Stimulated activated CD4-positive, alpha-beta T cell treated with anti-CD3 and anti-CD28 coated beads, Interleukin-15, amount 100 ng/mL, for 24 hours (primary cell): ENCODE measurements around the gene SLC37A1.

Source experiments
- DNase-seq: peaks from one replicate; pipeline ENCODE4 v3.0.0-alpha.2; 2020

Gene SLC37A1

GRCh38 chr21:42580076-42580792, 66.6 kb downstream of the SLC37A1 start:
- no peak for DNase-seq

DNA sequence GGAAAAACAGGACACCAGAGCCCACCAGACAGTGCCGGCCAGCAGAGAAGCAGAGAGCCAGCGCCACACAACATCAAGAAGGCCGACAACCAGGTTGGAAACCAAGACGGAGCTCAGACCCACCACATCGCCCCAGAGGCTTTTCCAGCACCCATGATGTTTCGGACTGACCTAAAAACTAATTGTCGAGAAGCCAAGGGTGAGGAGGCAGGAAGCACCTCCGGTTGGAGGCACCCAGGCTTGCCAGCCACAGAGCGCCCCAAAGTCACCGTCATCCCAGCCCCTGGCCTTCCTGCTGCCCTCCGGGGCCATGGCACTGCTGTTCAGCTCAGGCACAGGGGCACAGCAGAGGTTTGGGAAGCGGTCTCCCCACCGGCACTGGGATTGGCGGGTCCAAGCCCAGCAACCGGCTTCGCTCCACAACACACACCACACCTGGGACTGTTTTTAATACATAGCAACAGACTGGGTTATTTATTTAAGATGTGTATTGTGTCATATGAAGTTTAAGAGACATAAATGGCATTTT, 67.2 kb downstream of the SLC37A1 start:
- DNase-seq: no peak

DNA sequence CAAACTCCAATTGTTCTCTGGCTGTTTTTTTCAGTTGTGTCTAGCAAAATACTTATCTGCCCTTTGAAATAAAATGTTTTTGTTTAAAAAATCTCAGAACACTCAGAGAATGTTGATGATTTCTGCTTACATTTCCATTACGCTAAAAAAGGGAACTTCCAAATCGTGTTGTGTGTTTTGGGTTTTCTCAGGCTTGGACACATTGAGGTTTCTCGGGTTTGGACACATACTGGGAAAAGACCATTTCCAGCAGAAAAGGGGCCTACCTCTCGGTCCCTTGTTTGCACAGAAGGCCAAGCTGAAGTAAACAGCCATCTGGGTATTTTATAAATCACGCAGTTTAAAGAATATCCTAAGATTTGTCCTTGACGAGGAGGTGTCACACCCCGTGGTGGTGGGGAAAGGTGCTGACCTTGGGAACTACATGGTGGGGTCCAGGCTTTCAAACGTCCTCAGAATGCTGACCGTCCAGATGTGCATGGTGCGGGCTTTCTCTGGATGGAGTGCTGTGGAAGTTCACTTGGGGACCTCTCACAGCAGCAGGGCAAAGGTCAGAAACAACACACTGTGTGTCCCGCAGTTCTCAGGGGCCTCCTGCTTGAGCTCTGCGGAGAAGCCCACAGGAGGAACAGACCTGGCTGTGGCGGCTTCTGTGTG, 67.8 kb downstream of the SLC37A1 start:
- DNase-seq: no peak

DNA sequence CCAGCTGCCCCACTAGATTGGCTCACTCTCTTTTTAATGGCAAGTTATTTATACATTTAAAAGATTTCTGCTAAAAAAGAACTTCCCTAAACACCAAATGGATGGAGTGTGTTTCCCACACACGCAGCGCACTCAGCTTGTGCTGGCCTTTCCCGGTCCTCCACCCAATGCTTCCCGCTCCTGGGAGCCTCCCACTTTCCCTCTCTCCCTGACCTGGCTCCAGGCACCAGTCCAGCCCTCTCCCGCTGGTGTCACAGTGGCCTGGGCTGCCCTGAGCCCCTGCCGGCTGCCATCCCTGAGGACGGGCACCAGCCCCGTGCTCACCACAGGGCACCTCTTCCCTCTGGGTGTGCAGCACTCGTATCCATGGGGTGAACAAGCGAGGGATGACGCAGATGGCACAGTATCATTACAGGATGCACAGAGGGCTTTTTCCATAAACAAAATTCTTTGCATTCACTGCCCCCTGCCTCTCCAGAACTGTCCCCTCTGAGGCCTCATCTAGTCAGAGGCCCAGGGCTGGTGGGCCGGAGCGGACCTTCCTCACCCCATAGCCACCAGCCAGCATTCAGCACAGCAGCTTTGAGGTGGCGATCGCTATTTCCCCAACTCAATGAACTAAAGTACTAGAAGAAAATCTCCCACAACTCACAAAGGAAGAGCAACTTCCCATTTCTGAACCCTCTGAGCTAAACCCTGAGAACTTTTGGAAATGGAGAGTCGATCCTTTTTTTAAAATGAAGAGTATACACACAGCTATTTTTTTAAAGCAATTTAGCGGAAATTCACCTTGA, 68.5 kb downstream of the SLC37A1 start:
- no peak for DNase-seq

- no peak for DNase-seq
These were observed 69.3 kb downstream of the SLC37A1 start for GRCh38 chr21:42582787-42583476.

DNA sequence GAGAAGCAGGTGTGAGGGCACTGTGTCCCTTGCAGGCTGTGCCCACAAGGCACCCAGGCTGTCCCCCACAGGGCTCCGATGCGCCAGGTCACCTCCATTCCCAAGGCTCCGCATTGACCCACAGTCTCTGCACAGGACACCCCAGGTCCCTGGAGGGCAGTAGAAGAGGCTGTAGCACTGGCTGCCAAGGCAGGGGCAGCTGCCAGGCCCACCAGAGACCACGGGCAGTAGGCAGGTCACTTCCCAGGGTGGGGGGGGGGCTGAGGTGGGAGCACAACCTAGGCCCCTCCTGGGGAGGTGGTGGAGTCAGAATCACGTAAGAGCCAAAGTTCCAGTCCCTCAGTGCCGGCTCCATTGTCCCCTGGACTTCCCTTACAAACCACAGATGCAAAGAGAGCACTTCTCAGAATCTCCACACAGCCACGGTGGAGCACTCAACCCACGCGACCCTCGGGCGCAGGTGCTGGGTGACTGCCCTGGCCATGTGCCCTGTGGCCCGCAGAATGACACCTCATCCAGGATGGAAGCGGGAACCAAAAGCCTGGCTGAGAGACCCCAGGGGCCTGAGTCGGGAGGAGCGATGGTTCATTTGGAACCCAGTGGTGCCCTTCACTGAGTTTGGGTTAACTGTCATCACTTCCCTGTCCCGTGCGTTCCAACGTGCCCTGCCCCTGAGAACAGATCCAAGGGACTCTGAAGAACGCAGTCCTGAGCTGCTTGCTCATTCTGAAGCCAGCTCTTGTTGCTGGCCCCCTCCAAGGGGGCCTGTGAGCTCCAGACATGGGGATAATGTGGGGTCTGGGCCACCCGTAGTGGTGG, 70.0 kb downstream of the SLC37A1 start:
- no peak for DNase-seq

DNA sequence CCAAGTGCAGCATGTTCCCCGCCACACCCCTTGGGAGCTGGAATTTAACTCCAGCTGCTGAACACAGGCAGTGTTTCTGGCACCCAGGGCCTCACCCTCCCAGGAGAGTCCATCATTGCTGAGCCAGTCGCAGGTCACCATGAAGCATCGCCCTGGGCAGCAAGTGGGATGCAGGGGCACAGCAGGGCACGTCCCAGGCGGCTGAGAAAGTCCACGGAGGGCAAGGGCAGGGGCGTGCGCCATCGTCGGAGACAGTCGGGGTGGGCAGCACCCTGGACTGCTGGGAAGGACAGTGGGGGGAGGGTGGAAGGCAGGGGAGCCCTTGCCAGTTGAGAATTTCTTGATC, 70.6 kb downstream of the SLC37A1 start:
- no peak for DNase-seq

DNA sequence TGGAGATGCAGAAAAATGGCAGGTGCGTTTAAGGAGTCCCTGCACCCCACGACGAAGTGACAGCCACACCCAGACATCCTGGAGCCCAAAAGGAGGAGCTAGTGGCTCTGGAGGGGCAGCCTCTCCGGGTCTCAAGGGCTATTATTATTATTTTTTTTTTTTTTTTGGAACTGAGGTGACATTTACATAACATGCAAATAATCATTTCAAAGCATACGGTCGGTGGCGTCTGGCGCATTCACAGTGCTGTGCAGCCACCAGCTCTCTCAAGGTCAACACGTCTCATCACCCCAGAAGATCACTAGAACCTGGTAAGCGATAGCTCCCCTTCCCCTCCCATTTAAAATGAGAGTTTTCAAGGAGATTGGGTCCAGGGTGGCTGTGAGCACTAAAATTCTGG, 72.2 kb downstream of the SLC37A1 start:
- no peak for DNase-seq

DNA sequence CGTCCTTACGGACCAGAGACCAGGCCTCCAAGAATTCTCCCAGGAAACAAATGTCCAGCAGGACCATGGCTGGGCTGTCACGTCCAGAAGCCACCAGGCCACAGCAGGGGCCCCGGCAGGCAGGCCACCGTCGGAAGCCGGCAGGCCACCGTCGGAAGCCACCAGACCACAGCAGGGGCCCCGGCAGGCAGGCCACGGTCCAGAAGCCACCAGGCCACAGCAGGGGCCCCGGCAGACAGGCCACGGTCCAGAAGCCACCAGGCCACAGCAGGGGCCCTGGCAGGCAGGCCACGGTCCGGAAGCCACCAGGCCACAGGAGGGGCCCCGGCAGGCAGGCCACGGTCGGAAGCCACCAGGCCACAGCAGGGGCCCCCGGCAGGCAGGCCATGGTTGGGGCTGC, 72.8 kb downstream of the SLC37A1 start:
- DNase-seq: no peak

- DNase-seq: no peak
These were observed 73.4 kb downstream of the SLC37A1 start for GRCh38 chr21:42587036-42587435.

DNA sequence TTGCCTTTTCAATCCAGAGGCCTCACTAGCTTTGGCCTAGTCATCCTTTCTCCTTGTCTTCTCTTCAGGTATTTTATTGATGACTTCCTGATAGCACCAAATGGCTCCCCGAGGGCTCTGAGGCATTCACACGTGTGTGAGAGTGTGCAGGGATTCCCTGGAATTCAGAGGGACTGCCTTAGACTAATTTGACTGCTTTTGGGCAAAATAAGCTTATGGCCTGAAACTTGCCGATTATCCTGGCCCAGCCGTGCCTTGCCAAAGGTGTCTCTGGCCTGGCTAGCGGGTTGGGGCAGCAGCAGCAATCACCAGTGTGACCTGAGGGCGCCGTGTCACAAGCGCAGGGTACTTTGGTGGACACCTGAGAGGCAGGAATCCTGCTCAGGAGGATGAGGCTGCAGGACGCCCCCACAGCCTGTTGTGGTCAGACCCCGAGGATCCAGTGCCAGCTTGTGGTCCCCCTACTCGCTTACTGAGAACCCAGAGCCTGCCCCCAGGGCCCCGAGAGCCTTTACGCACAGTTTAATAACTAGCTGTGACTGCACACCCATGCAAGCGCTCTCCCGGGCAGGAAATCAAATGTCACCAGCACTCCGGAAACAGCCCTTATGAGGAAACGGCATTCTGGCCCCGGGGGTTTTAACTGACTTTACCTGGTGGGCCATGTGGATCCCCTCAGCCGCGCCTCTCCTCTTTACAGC, 76.9 kb downstream of the SLC37A1 start:
- DNase-seq: peak; percentile 21

DNA sequence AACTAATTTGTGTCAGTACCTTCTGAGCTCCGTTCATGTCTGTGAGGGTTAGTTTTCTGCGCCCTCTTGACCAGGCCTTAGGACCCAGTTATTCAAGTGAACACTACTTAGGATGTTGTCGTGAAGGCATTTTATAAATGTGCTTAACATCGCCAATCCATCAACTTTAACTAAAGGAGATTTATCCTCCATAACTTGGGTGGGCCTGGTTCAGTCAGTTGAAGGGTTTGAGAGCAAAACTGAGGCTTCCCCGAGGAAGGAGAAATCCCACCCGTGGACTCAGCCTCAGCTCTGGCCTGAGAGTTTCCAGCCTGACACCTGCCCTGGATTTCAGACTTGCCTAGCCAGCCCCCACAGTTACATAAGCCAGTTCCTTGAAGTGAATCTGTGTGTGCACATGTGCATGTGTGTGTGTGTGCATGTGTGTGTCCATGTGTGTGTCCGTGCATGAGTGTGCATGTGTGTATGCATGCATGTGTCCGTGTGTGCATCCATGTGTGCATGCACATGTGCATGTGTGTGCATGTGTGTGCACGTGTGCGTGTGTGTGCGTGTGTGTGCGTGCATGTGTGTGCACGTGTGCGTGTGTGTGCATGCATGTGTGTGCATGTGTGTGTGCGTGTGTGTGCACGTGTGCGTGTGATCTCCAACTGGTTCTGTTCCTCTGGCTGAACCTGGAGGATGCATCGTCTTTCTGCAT, 77.7 kb downstream of the SLC37A1 start:
- no peak for DNase-seq

GRCh38 chr21:42592156-42592820, 78.6 kb downstream of the SLC37A1 start:
- DNase-seq: no peak

DNA sequence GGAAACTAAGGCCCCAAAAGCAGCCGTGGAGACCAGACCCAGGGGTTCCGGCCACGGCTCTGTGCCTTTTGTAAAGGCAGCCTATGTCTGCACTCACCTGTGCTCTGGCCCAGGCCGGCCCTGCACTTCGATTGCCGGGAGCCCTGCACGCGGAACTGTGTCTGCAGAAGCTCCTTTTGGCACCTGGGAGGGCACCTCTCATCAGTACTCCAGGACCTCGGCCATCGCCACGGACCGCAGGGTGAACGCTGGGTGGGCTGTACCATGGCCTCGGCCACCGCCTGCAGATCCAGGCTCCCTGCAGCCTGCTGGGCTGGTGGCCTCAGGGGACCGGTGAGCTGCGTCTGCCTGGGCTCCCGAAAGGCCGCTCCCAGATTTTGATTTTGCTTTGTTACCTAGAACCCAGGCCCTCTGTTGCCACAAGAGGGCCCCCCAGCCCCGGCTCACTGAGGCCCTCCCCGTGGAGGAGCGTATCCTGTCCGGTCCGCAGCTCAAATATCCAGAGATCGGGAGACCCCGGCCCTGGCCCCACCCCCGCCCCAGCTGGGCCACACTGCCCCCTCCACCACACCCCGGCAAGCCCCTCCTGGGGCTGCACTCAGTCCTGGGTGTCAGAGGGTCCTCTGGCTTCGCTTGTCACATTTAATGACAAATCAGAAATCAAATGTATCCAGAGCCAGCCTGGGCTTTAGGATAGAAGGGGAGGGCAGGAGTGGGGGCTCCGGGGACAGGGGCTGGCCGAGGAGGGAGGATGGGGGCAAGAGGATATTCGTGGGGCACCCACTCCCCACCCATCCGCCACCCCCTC, 79.6 kb downstream of the SLC37A1 start:
- DNase-seq: peak; percentile 81

DNA sequence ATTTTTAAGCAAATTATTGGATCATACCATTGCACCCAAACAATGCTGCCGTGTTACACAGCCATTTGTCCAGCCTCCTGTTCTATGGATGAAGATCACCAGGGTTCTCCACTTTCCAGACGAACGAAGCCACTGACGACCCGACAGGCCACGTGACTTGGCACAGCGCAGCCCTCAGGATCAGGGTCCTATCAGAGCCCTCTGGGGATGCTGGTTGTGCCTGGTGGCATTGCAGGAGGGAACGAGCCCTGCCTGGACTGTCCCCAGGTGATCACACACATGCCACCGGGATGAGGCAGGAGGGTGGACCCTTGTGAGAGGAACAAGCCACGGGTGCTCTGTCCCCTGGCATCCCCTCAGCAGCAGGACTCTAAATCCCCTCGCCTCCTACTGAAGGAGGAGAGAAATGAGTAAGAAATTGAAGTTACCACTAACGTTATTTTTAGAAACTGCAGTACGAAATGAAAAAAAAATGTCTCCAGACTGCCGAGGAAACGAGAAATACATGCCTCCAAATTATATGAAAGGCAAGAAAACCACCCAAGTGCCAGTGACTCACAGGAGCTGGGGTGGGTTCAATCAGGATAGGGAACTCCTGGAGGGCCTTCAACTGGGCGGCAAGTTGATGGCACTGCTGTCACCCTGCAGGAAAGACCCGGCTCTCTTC, 81.1 kb downstream of the SLC37A1 start:
- no peak for DNase-seq

- no peak for DNase-seq
These were observed 81.9 kb downstream of the SLC37A1 start for GRCh38 chr21:42595283-42596187.

GRCh38 chr21:42596657-42597056, 83.0 kb downstream of the SLC37A1 start:
- no peak for DNase-seq
